Astrocyte (in vitro differentiated cells and primary cell): Measurements from ENCODE around the gene ADIPOR2. TPM values are rescaled to one million over a fixed set of nuclear protein-coding genes. Genes with fewer than 3 reads are reported as not detected.

Experiments used
- DNase-seq: peaks from one replicate; pipeline ENCODE4 v3.0.0-alpha.2; 2010; ENCODE audit warnings: low read depth
- FAIRE-seq: peaks from 2 replicates; lab custom pipeline; 2011; peaks lifted over from hg19 to GRCh38; lab: Jason Lieb, UNC
- H2AFZ ChIP-seq: 2 replicates; pipeline ENCODE4 v1.6.0; 2012; ENCODE audit warnings: low read depth, low read length, inconsistent platforms
- H3K27ac ChIP-seq: 2 replicates; pipeline ENCODE4 v1.5.1; 2011; ENCODE audit warnings: low read depth, low read length, inconsistent platforms
- H3K27me3 ChIP-seq: 2 replicates; pipeline ENCODE4 v1.6.0; 2011; ENCODE audit warnings: low read length, inconsistent platforms; ENCODE audit not compliant: insufficient read depth
- H3K36me3 ChIP-seq: 2 replicates; pipeline ENCODE4 v1.5.1; 2011; ENCODE audit warnings: low read length, inconsistent platforms; ENCODE audit not compliant: insufficient read depth
- H3K4me1 ChIP-seq: 2 replicates; pipeline ENCODE4 v1.5.1; 2011; ENCODE audit warnings: low read length, inconsistent platforms; ENCODE audit not compliant: insufficient read depth
- H3K4me2 ChIP-seq: 2 replicates; pipeline ENCODE4 v1.6.0; 2012; ENCODE audit warnings: low read length, inconsistent platforms
- H3K4me3 ChIP-seq: 2 replicates; pipeline ENCODE4 v1.5.1; 2011; ENCODE audit warnings: low read depth, mild to moderate bottlenecking, low read length, inconsistent platforms; ENCODE audit not compliant: insufficient read depth
- H3K79me2 ChIP-seq: 2 replicates; pipeline ENCODE4 v1.6.0; 2012; ENCODE audit warnings: mild to moderate bottlenecking, low read length, inconsistent platforms; ENCODE audit not compliant: insufficient read depth
- H3K9ac ChIP-seq: 2 replicates; pipeline ENCODE4 v1.6.0; 2012; ENCODE audit warnings: mild to moderate bottlenecking, low read length, inconsistent platforms
- H3K9me3 ChIP-seq: 2 replicates; pipeline ENCODE4 v1.5.1; 2012; ENCODE audit warnings: low read depth, mild to moderate bottlenecking, low read length, inconsistent platforms; ENCODE audit not compliant: insufficient read depth
- H4K20me1 ChIP-seq: 2 replicates; pipeline ENCODE4 v1.6.0; 2012; ENCODE audit warnings: low read length, inconsistent platforms; ENCODE audit not compliant: insufficient read depth
- H3K27ac Mint-ChIP-seq: one replicate; pipeline ENCODE4 v1.8.0; 2021; ENCODE audit warnings: mild to moderate bottlenecking, mixed read lengths; ENCODE audit not compliant: unreplicated experiment
- H3K27me3 Mint-ChIP-seq: one replicate; pipeline ENCODE4 v1.8.0; 2021; ENCODE audit warnings: low read depth, mixed read lengths; ENCODE audit not compliant: unreplicated experiment
- H3K36me3 Mint-ChIP-seq: one replicate; pipeline ENCODE4 v1.8.0; 2021; ENCODE audit warnings: low read depth, mixed read lengths; ENCODE audit not compliant: unreplicated experiment
- H3K4me1 Mint-ChIP-seq: one replicate; pipeline ENCODE4 v1.8.0; 2021; ENCODE audit warnings: low read depth, mixed read lengths; ENCODE audit not compliant: unreplicated experiment
- H3K4me3 Mint-ChIP-seq: one replicate; pipeline ENCODE4 v1.8.0; 2021; ENCODE audit warnings: mild to moderate bottlenecking, moderate library complexity, mixed read lengths; ENCODE audit not compliant: unreplicated experiment
- H3K9me3 Mint-ChIP-seq: one replicate; pipeline ENCODE4 v1.8.0; 2021; ENCODE audit warnings: mild to moderate bottlenecking, mixed read lengths; ENCODE audit not compliant: unreplicated experiment
- EZH2 ChIP-seq: IDR thresholded peaks from 2 replicates; pipeline ENCODE4 v1.6.1; 2012; ENCODE audit warnings: mild to moderate bottlenecking, low read length, inconsistent platforms; ENCODE audit not compliant: insufficient read depth
- total RNA-seq: library from RNA; stranded (reverse); gene quantifications from 2 replicates; pipeline ENCODE4 v1.2.1, GENCODE V29; 2021
- TF ChIP-seq, protein P1 (sequence below): IDR thresholded peaks from 2 replicates; pipeline ENCODE4 v1.5.1; 2011; ENCODE audit warnings: low read depth, mild to moderate bottlenecking, inconsistent platforms, low read length, moderate library complexity; ENCODE audit not compliant: insufficient read depth

Gene ADIPOR2
- total RNA-seq, 1 donor from 2014 or later: 56.6 TPM

DNA sequence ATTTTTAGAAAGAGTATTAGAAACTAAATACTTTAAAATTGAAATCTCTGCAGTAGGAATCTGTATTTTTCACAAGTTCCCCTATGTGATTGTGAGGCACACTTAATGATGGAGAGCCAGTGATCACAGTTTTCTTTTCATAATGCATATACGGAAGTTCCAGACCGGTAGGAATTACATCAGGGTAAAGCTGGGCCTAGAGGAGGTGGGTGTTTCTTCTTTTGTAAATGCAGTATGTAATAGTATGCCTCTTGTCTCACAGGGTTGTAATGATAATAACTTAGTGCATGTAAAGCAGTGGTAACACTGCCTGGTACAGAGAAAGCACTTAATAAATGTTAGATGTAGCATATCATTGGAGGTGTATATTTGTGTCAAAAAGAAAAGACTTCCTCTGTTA, 72.3 kb downstream of the ADIPOR2 start:
- H3K27me3 Mint-ChIP-seq: no peaks in the 10 kb centered on the region
- Histone ChIP-seq H3K4me2 (no peak overlapping the region), H3K4me1 (no peaks in the 10 kb centered on the region), H3K79me2 (peaks cover 28% of the 10 kb centered on the region), H4K20me1 (peaks cover 33% of the 10 kb centered on the region), H3K27me3 (no peaks in the 10 kb centered on the region), H2AFZ (no peak overlapping the region), H3K9ac (no peak overlapping the region), H3K27ac (no peak overlapping the region), H3K36me3 (no peaks in the 10 kb centered on the region), H3K9me3 (no peaks in the 10 kb centered on the region), H3K4me3 (no peak overlapping the region)
- no peak for TF ChIP-seq EZH2
- TF ChIP-seq, protein P1, sequence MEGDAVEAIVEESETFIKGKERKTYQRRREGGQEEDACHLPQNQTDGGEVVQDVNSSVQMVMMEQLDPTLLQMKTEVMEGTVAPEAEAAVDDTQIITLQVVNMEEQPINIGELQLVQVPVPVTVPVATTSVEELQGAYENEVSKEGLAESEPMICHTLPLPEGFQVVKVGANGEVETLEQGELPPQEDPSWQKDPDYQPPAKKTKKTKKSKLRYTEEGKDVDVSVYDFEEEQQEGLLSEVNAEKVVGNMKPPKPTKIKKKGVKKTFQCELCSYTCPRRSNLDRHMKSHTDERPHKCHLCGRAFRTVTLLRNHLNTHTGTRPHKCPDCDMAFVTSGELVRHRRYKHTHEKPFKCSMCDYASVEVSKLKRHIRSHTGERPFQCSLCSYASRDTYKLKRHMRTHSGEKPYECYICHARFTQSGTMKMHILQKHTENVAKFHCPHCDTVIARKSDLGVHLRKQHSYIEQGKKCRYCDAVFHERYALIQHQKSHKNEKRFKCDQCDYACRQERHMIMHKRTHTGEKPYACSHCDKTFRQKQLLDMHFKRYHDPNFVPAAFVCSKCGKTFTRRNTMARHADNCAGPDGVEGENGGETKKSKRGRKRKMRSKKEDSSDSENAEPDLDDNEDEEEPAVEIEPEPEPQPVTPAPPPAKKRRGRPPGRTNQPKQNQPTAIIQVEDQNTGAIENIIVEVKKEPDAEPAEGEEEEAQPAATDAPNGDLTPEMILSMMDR: no peak
- H3K36me3 Mint-ChIP-seq: peaks cover 3% of the 10 kb centered on the region
- peaks cover 18% of the 10 kb centered on the region for H3K4me1 Mint-ChIP-seq
- H3K4me3 Mint-ChIP-seq: no peak overlapping the region
- peaks cover 3% of the 10 kb centered on the region for H3K9me3 Mint-ChIP-seq
- DNase-seq (no peak), FAIRE-seq (no peak)
- H3K27ac Mint-ChIP-seq: no peak overlapping the region

DNA sequence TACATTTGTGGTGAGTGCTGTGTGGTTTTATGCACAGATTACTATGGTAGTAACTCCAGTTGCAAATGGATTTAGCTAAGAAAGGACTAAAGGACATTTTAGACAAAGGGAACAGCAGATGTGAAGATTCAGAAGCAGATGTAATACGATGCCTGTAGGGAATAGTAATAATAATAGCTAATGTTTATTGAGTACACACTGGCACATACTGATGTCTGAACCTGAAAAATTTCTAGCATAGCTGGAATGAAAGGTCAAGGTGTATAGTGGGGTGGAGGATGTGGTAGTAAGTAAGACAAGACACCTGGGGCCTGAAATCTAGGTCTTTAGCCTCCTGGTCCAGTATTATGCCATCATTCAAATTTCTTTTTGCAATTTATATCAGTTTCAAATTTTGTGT, 75.2 kb downstream of the ADIPOR2 start:
- Histone ChIP-seq H3K4me2 (no peak overlapping the region), H3K36me3 (no peaks in the 10 kb centered on the region), H3K79me2 (peaks cover 31% of the 10 kb centered on the region), H4K20me1 (peaks cover 34% of the 10 kb centered on the region), H3K9ac (no peak overlapping the region), H3K9me3 (no peaks in the 10 kb centered on the region), H2AFZ (no peak overlapping the region), H3K4me3 (no peak overlapping the region), H3K4me1 (no peaks in the 10 kb centered on the region), H3K27ac (no peak overlapping the region), H3K27me3 (no peaks in the 10 kb centered on the region)
- Mint-ChIP-seq H3K4me3 (no peak overlapping the region), H3K36me3 (no peaks in the 10 kb centered on the region), H3K4me1 (peaks cover 14% of the 10 kb centered on the region), H3K9me3 (no peaks in the 10 kb centered on the region), H3K27ac (no peak overlapping the region), H3K27me3 (no peaks in the 10 kb centered on the region)
- TF ChIP-seq EZH2: no peak
- TF ChIP-seq, protein P1: no peak
- no peak for DNase-seq
- no peak for FAIRE-seq

DNA sequence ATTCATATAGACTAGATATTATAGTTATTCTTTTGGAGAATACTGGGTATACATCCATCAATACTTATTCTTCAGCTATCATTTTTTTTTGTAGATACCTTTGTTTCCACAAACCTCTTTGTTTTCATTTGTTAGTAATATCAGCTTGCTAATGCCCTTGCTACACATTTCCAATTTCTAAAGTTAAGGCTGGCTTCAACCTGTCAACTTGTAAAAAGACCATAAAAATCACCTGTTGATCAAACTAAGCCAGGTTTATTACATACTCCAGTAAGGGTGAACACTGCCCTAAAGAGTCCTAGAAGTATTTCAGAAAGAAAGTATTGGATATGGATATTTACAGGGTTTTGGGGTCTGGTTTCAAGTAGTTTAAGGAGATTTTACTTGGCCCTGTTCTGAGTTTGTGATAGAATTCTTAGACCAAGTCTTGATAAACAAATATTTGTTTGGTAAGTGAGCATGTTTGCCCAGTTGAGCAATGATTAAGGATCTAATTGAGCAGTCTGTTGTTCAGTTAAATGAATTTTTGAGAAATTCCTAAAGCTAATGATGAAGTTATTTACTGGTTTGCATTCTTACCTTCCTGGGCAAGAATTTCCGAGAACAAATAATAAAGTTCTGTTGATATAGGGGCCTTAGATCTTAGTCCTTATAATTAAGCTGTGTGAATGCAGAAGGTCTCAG, 76.7 kb downstream of the ADIPOR2 start:
- H3K4me1 Mint-ChIP-seq: peaks cover 3% of the 10 kb centered on the region
- H3K4me2 ChIP-seq: no peak overlapping the region
- TF ChIP-seq, protein P1: no peak
- TF ChIP-seq EZH2: no peak
- H3K27me3 Mint-ChIP-seq: no peaks in the 10 kb centered on the region
- H3K27ac Mint-ChIP-seq: no peak overlapping the region
- no peaks in the 10 kb centered on the region for H3K4me1 ChIP-seq
- no peaks in the 10 kb centered on the region for H3K36me3 Mint-ChIP-seq
- peaks cover 20% of the 10 kb centered on the region for H3K79me2 ChIP-seq
- no peak overlapping the region for H3K9ac ChIP-seq
- no peaks in the 10 kb centered on the region for H3K9me3 Mint-ChIP-seq
- no peaks in the 10 kb centered on the region for H3K27me3 ChIP-seq
- H3K36me3 ChIP-seq: no peaks in the 10 kb centered on the region
- H3K4me3 Mint-ChIP-seq: no peak overlapping the region
- no peak overlapping the region for H3K4me3 ChIP-seq
- H2AFZ ChIP-seq: no peak overlapping the region
- FAIRE-seq: no peak
- H4K20me1 ChIP-seq: peaks cover 28% of the 10 kb centered on the region
- no peak overlapping the region for H3K27ac ChIP-seq
- no peaks in the 10 kb centered on the region for H3K9me3 ChIP-seq
- DNase-seq: no peak
